T-helper 2 cell treated with Interferon-gamma antibody and Interleukin-4, amounts not matched to agents 5 μg/mL and 100 μg/mL, for 36 hours (primary cell): ENCODE results near the gene PXDN.

Experiments used
- DNase-seq: peaks from one replicate; pipeline ENCODE4 v3.0.0; 2021; ENCODE audit warnings: low spot score
- H3K27ac Mint-ChIP-seq: one replicate; pipeline ENCODE4 v1.8.0; 2021; ENCODE audit warnings: mild to moderate bottlenecking, mixed read lengths
- H3K27me3 Mint-ChIP-seq: one replicate; pipeline ENCODE4 v1.8.0; 2021; ENCODE audit warnings: low read depth, mixed read lengths
- H3K36me3 Mint-ChIP-seq: one replicate; pipeline ENCODE4 v1.8.0; 2021; ENCODE audit warnings: low read depth, mixed read lengths
- H3K4me1 Mint-ChIP-seq: one replicate; pipeline ENCODE4 v1.8.0; 2021; ENCODE audit warnings: low read depth, mixed read lengths
- H3K4me3 Mint-ChIP-seq: one replicate; pipeline ENCODE4 v1.8.0; 2022; ENCODE audit warnings: mild to moderate bottlenecking, moderate library complexity, mixed read lengths
- H3K9me3 Mint-ChIP-seq: one replicate; pipeline ENCODE4 v1.8.0; 2021; ENCODE audit warnings: mixed read lengths

The PXDN gene

DNA sequence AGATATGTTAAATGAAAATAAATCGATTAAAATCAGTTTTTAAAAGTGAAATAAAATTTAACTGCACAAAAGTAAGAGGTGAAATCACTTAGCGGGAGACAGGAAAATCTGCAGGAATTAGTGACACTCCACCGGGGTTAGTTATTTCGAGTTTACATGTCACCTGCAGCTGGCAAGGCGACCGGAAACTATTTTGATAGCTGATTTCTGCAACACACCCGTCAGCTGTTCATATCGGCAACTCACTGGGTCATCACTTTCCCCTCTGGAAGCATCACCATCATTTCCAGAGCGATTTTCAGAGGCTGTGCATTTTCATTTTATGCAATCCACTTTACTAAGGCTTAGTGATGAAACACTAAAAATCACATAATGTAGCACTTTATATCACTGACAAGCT lies 52.9 kb downstream of the PXDN start:
- Mint-ChIP-seq H3K36me3 (no peaks in the 10 kb centered on the region), H3K27me3 (no peaks in the 10 kb centered on the region)

DNA sequence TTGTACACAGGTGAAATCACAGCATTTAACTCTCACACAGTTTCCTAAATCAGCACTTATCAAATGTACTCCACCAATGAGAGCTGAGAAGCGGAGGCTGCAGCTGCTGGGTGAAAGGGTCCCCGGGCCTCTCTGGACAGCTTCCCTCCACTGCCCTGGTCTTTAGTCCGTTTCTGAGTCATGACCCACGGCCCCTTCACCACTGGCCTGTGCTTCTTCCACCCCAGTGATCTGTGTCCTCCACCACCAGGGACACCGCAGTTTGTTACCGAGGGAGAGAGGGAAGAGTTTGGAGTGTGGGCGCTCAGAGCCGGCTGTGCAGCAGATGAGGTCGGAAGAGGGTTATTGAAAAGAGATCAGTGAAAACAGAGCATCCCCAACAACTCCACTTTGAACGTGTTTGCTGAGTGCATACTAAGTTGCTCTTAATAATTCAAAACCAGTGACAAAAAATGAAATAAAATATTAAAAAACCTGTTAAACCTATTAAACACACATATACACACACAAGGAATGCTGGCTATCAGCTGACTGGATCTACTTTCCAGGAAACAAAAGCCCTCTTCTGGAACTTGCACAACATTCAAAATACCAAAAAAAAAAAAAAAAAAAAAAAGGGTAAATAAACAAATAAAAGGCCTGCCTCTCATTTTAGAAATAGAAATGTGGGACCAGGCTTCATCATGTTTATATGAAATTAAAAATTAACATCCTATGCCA lies 54.1 kb downstream of the PXDN start:
- no peak overlapping the region for H3K4me3 Mint-ChIP-seq

More for the DNA sequence above, 52.9 kb downstream of the PXDN start:
- DNase-seq = no peak
- Mint-ChIP-seq H3K4me1 (no peaks in the 10 kb centered on the region), H3K27ac (no peak overlapping the region), H3K9me3 (no peaks in the 10 kb centered on the region), H3K4me3 (no peak overlapping the region)

DNA sequence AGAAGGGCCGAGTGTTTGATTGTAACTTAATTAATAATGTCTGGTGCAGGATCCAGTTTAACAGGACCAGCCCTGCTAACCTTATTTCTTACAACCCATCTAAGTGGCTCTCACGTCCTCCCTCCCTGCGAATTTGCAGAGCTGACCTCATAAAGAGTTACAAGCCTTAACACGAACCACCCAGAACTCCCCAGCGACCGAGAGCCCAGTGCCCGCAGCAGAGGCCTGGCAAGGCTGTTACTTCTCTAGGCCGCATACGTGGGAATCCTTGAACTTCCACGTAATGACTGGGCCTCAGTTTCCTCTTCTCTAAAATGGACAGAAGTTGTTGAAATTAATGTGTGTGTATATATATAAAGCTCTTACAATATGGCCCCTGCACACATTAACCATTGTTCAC lies 55.5 kb downstream of the PXDN start:
- no peak overlapping the region for H3K27ac Mint-ChIP-seq
- no peaks in the 10 kb centered on the region for H3K36me3 Mint-ChIP-seq
- no peaks in the 10 kb centered on the region for H3K27me3 Mint-ChIP-seq
- no peak for DNase-seq
- no peak overlapping the region for H3K4me3 Mint-ChIP-seq
- no peaks in the 10 kb centered on the region for H3K9me3 Mint-ChIP-seq
- H3K4me1 Mint-ChIP-seq = no peaks in the 10 kb centered on the region

More for the DNA sequence above, 54.1 kb downstream of the PXDN start:
- Mint-ChIP-seq H3K4me1 (no peaks in the 10 kb centered on the region), H3K27me3 (no peaks in the 10 kb centered on the region), H3K27ac (no peak overlapping the region), H3K36me3 (no peaks in the 10 kb centered on the region), H3K9me3 (no peaks in the 10 kb centered on the region)
- DNase-seq = no peak

DNA sequence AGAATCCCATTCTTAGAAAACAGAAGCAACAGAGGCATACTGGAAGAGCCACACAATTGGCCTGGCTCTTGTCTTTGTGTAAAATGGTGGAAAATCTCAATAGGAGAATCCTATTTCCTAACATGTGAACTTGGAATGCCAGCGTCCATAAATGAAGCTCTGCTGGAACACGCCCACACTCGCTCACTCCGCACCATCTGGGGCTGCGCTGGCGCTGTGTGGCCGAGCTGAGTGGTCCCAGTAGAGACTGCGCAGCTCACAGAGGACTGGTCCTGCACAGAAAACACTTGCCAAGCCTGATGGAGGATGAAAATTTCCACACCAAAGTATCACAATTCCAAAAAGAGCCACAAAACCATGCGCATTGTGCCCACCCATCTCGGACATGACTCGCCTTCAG lies 56.2 kb downstream of the PXDN start:
- no peaks in the 10 kb centered on the region for H3K4me1 Mint-ChIP-seq
- H3K4me3 Mint-ChIP-seq = no peak overlapping the region
- H3K27me3 Mint-ChIP-seq = no peaks in the 10 kb centered on the region
- no peaks in the 10 kb centered on the region for H3K9me3 Mint-ChIP-seq
- H3K27ac Mint-ChIP-seq = no peak overlapping the region
- H3K36me3 Mint-ChIP-seq = no peaks in the 10 kb centered on the region
- DNase-seq = no peak

DNA sequence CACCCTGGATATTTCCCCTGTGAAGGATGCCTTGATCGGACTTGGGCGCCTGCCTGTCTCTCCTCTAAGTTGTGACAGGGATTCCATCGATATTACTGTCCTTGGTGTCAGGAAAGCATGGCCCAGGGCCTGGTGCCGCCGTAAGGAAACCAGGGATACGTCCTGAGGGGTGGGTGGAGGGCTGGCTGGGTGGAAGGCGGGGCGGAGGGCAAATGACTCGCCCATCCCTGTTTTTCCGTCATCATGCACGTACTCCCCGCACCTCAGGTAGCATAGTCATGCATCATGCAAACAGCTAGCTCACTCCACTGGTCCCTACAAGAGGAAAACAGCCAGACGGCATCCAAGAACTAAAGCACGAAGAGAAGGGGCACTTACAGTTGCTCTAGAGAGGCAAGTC lies 57.1 kb downstream of the PXDN start:
- H3K36me3 Mint-ChIP-seq = no peaks in the 10 kb centered on the region
- no peaks in the 10 kb centered on the region for H3K9me3 Mint-ChIP-seq
- no peaks in the 10 kb centered on the region for H3K4me1 Mint-ChIP-seq
- no peak overlapping the region for H3K27ac Mint-ChIP-seq
- DNase-seq = no peak
- H3K4me3 Mint-ChIP-seq = no peak overlapping the region
- no peaks in the 10 kb centered on the region for H3K27me3 Mint-ChIP-seq

DNA sequence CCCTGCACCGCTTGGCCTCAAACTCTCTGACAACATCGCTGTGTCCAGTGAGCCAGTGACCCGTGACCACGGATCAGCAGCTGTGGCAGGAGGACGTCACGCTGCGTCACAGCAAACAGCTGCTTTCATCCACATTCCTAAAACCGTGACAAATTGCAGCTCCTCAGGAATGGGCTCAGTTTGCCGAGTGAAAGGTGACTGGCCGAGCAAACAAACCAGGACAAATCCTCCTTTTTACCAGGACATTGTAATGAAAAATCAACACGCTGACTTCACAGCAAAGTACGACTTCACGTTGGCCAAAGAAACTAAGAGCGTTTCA lies 57.6 kb downstream of the PXDN start:
- H3K36me3 Mint-ChIP-seq = no peaks in the 10 kb centered on the region
- H3K4me3 Mint-ChIP-seq = no peak overlapping the region
- no peaks in the 10 kb centered on the region for H3K27me3 Mint-ChIP-seq
- H3K27ac Mint-ChIP-seq = no peak overlapping the region
- no peaks in the 10 kb centered on the region for H3K4me1 Mint-ChIP-seq
- no peak for DNase-seq
- no peaks in the 10 kb centered on the region for H3K9me3 Mint-ChIP-seq

DNA sequence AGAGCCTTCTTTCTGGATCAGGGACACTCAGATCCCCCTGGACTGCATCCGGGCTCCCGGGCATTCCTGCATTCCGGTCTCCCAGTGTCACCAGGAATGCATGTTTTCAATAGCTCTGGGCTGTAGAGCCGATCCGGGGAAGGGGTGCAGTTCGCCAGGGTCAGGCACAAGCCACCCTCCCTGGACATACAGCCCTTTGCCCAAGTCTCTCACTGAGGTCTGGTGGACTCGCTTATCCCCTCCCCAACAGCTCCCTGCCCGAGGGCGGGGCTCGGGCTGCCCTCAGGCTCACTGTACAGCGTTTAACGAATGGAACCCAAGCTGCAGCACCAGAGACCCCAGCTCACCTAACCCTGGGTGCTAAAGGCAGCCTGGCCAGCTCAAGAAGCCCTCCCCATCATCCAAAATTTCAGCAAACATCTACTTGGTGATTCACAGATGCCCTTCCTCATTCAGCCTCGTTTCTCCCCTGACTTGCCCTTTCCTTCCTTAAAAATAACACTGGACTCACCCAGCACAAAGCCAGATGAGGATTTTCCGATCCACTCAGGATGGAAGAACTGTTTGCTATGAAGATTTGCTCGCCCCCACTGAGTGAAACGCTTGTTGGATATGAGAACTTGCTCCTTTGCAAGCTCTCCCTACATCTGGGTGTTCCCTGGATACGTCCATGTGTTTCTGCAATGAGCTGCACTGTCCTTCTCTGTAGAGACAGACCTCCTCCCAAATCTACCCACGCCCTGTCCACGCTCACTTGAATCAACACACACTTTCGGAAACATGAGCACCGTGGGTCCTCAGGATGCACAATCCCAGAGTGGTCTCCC lies 58.1 kb downstream of the PXDN start:
- Mint-ChIP-seq H3K4me1 (no peaks in the 10 kb centered on the region), H3K4me3 (no peak overlapping the region), H3K9me3 (no peaks in the 10 kb centered on the region), H3K36me3 (no peaks in the 10 kb centered on the region), H3K27me3 (no peaks in the 10 kb centered on the region), H3K27ac (no peak overlapping the region)
- DNase-seq = no peak

DNA sequence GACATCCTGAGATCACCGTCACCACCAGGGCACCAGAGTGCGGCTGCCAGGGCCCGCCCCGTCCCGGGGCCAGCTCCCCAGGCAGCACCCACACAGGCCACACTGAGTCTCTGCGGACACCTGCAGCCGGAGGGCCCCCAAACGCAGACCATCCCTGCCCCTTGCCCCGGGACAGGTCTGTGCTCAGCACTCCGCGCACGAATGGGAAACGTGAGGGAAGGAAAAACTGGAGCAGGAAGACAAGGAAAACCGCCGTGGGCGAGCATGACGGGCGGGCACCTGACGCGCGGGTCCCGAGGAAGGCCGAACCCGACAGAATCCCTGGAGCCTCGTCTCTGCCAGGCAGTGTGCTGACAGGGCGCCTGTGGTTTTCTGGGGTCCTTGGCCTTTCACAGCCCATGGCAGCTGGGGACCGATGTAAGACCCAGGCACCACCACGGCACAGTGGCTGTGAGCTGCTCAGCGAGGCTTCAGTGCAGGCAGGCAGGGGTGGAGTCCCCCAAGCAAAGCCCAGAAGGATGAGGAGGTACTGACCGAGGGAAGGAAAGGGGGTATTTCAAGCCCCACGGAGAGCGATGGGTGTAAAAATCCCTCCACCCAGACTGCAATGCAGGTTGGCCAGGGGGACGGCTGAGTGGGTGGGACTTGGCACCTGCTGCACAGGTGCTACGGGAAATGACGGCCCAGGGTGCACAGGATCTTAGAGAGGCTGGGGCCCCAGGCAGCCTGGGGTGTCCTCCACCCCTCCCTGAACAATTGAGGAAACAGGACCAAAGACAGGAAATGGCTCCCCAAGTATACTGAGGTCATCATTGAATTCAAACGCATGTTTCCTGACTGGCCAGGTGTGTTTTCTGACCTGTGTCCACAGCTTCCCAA lies 59.0 kb downstream of the PXDN start:
- H3K9me3 Mint-ChIP-seq = no peaks in the 10 kb centered on the region
- no peaks in the 10 kb centered on the region for H3K36me3 Mint-ChIP-seq
- no peak overlapping the region for H3K4me3 Mint-ChIP-seq
- H3K27me3 Mint-ChIP-seq = no peaks in the 10 kb centered on the region
- no peaks in the 10 kb centered on the region for H3K4me1 Mint-ChIP-seq
- no peak for DNase-seq
- H3K27ac Mint-ChIP-seq = no peak overlapping the region

DNA sequence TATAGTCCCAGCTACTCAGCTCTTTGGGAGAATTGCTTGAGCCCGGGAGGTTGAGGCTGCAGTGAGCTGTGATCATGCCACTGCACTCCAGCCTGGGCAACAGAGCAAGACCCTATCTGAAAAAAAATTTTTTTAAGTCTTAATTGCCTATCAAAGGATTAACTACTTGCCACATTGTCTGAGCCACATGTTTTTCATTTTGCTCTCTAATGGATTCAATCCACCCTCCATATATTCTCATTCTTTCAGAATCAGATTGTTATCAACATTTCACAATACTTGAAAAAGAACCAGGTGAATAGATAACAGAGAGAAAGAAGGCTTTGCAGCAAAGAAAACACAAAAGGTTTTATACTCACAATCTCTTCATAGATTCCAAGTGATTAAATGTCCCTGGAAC lies 61.0 kb downstream of the PXDN start:
- H3K9me3 Mint-ChIP-seq = no peaks in the 10 kb centered on the region
- no peaks in the 10 kb centered on the region for H3K4me1 Mint-ChIP-seq
- no peaks in the 10 kb centered on the region for H3K36me3 Mint-ChIP-seq
- no peak overlapping the region for H3K27ac Mint-ChIP-seq
- H3K27me3 Mint-ChIP-seq = no peaks in the 10 kb centered on the region
- DNase-seq = no peak
- H3K4me3 Mint-ChIP-seq = no peak overlapping the region

DNA sequence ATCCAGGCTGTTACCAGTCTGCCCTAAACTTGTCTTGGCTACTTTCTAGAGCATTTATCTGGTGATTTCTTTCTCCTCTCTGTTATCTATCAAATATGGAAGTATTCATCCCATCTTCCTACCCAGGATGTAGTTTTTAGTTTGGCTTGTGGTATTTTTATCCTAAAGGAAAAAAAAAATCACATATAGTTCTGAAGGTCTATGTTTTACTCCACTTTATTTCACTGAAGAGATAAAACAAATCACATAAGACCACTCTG lies 62.2 kb downstream of the PXDN start:
- Mint-ChIP-seq H3K27ac (no peak overlapping the region), H3K27me3 (no peaks in the 10 kb centered on the region), H3K9me3 (no peaks in the 10 kb centered on the region), H3K4me1 (no peaks in the 10 kb centered on the region), H3K36me3 (no peaks in the 10 kb centered on the region), H3K4me3 (no peak overlapping the region)
- no peak for DNase-seq

DNA sequence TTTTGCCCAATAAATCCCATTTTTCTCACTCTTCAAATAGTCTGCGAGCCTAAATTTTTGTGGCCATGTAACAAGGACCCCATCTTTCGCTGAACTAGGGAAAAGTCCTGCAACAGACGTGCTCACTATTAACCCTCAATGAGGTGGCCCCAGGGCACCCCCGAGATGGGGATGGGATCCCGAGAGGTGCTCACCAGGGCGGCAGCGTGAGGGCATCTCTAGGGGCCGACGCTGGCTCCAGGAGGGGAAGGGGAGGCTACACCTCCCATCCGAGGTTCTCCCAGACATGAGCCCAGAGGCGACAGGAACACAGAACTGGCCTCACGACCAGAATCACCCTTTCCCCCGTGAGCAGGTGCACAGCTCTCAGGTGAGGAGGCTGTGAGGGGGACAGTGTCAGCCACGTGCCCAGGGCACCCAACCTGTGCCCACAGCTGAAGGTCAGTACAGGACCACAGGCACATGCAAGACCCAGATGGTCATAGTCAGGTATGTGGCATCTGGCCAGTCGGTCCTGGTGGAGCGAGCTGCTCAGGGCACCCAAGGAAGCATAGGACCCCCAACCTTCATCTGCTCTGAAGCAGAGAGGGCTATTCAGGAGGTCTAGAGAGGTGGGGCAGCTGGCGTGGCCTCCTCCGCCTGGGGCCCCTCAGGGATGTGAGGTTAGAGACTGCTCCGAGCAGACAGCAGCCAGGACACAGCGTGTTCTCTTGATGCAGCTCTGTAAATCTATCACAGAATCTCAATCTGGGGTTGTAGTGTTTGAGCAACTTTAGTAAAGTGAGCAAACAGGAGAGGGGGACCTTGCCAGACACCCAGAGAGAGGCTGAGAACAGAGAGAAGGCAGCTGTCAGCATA lies 62.8 kb downstream of the PXDN start:
- no peak for DNase-seq
- Mint-ChIP-seq H3K27ac (no peak overlapping the region), H3K4me1 (no peaks in the 10 kb centered on the region), H3K27me3 (no peaks in the 10 kb centered on the region), H3K9me3 (no peaks in the 10 kb centered on the region), H3K36me3 (no peaks in the 10 kb centered on the region), H3K4me3 (no peak overlapping the region)

DNA sequence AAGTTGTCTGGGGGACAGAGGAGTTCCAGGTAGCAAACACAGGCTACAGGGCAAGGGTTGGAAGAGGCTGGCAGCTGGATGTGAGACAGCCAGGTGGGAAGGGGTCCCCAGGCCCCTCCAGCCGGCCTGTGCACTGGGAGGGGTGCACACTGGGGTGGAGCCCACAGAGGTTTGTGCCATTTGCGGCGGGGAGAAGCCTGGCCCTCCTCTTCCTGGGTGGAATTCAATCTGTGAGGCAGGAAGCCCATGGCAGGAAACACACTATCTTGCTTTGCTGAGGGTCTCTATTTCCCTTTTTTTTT lies 63.3 kb downstream of the PXDN start:
- DNase-seq = no peak
- Mint-ChIP-seq H3K9me3 (no peaks in the 10 kb centered on the region), H3K4me1 (no peaks in the 10 kb centered on the region), H3K27me3 (no peaks in the 10 kb centered on the region), H3K36me3 (no peaks in the 10 kb centered on the region), H3K27ac (no peak overlapping the region), H3K4me3 (no peak overlapping the region)

DNA sequence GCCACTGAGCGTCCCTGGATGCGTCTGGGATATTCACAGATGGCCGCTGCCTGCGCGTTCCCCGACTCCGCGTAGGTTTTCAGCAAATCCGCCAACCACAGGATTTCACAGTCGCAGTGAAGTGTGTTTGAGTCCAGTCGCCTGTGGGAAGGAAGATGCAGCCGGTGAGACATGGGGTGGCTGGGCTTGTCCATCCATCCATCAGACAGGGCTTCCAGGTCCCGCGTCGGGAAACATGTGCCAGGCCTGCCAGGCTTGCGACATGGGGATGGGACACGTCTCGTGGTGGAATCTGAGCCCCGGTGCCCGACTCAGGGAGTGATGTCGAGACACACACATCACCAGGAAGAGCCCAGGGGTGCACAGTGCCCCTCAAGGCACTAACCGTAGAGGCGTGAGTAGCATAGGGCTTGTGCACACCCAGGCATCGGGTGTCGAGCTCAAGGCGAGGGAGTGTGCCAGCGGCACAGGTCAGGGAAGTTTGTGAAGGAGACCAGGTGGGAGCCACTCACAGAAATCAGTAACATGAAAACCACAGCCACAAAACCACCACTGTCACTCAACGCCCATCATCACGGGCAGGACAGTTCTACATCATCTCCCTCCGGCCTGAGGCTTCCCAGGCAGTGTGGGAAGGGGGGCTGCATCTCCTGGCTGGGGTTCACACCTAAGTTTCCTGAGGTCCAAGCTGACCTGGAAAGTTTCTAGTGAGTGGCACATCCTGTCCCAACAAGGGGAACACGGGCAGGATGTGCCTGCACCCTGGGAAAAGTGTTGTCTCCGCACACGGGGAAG lies 63.9 kb downstream of the PXDN start:
- Mint-ChIP-seq H3K36me3 (no peaks in the 10 kb centered on the region), H3K27me3 (no peaks in the 10 kb centered on the region), H3K9me3 (no peaks in the 10 kb centered on the region), H3K27ac (no peak overlapping the region), H3K4me3 (no peak overlapping the region), H3K4me1 (no peaks in the 10 kb centered on the region)
- DNase-seq = no peak
